Stromal cell of bone marrow (primary cell): Measurements from ENCODE around the gene ITSN1.
"Not testable (repeated sequence)": the region's sequence is repeated elsewhere in the genome, so short reads cannot be mapped to it uniquely, and the experiment has no call there.

Source experiments
- DNase-seq: peaks from one replicate; pipeline ENCODE4 v3.0.0-alpha.2; 2012; ENCODE audit warnings: low read depth

The ITSN1 gene

GRCh38 chr21:33651965-33652680, 9.8 kb downstream of the ITSN1 start:
- no peak for DNase-seq

DNA sequence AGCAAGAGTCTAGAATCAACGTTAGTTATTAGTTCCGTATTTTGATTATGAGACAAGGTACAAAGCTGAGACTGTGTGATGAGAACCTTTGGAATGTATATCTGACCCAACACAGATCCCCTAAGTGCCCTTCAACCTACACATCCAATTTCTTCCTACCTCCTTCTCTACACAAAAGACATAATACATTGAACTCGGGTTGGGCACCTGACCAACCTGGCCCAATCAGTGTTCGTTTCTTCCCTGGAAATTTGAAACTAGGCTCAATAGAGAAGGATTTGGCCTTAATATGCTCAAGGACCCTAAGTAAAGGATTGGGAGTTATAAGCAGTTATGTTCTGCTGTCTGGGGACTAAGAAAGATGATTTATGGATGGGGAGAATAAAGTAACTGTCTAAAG, 12.1 kb downstream of the ITSN1 start:
- no peak for DNase-seq

DNA sequence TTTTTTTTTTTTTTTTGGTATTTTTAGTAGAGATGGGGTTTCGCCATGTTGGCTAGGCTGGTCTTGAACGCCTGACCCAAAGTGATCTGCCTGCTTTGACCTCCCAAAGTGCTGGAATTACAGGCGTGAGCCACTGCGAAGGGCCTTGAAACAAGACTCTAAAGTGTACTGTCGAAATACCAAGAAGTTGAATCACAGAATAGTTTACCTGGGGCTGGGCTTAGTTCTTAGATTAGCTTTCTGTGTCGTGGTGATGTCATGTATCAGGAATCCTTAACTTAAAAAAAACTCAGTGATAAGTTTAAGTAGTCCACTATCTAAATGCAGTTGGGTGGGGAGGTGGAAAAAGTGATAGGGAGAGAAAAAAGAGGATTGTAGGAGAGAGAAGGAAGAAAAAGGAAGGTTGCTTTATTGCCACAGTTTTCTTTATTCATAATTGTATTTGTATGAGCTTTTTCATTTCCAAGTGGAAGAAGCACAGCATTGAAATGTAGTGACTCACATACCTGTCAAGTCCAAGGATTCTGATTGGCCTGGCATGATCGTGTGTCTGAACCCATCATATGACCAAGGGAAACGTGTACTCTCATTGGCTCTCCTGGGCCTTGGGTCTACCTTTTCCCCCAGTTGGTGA, 13.4 kb downstream of the ITSN1 start:
- no peak for DNase-seq

DNA sequence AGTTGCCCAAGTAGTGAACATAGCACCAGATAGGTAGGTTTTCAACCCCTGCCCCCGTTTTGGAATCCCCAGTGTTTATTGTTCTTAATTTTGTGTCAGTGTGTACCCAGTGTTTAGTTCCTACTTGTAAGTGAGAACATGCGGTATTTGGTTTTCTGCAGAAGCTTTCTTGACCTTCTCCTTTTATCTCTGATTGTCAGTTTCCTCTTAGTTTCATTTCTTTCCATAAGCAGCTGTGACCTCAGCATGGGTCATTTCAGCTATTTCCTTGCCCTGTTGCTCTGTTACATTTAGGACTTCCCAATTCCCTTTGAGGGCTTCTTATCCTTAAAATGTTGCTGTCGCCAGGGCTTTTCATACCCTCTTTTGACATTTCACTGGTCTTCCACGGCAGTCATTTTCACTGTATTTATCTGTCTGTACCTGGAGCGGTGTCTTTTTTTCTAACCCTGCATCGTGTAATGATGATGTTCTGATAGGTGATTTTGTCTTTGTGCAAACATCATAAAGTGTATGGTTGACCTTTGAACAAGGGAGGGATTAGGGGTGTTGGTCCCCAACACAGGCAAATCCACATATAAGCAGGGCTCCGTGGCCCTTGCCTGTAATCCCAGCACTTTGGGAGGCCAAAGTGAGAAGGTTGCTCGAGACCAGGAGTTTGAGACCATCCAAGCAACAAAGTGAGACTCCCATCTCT, 15.0 kb downstream of the ITSN1 start:
- no peak for DNase-seq

GRCh38 chr21:33658919-33659567, 16.7 kb downstream of the ITSN1 start:
- no peak for DNase-seq

GRCh38 chr21:33659568-33659949, 17.3 kb downstream of the ITSN1 start:
- no peak for DNase-seq

GRCh38 chr21:33660406-33660805, 18.1 kb downstream of the ITSN1 start:
- DNase-seq, result no peak

- no peak for DNase-seq
Measured at GRCh38 chr21:33661146-33661545, 18.8 kb downstream of the ITSN1 start.

DNA sequence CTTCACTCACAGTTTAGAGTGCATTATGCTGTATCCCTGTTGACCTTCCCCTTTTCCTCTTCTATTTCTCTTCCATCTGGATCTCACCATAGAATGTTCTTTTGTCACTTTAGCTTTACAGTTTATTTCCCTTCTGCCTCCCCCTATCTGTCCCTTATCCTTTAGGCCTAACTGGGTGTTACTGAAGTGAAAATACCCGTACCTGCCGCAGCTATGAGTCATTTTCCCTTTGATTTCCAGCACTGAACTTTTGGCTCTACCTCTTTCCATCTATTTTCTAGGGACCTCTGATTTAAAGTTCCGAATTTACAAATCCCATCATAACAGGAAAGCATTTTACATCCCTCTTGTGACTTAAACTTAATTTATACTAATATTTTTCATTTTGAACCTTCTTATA, 19.7 kb downstream of the ITSN1 start:
- no peak for DNase-seq

GRCh38 chr21:33663241-33663640, 20.9 kb downstream of the ITSN1 start:
- DNase-seq, result no peak

DNA sequence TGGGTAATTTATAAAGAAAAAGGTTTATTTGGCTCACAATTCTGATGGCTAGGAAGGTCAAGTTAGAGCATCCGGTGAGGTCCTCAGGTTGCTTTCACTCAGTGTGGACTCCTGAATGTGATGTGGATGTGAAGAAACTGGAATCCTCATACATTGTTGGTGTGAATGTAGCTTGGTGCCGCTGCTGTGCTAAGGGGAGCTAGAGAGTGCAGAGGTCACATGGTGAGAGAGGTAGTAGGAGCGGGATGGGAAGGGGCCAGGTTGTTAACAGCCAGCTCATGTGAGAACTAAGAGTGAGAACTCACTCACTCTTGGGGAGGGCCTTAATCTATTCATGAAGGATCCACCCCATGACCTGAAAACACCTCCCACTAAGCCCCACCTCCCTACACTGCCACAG, 21.8 kb downstream of the ITSN1 start:
- DNase-seq, result no peak

GRCh38 chr21:33666153-33666552, 23.9 kb downstream of the ITSN1 start:
- no peak for DNase-seq

GRCh38 chr21:33667636-33668035, 25.3 kb downstream of the ITSN1 start:
- no peak for DNase-seq

GRCh38 chr21:33668180-33668579, 25.9 kb downstream of the ITSN1 start:
- no peak for DNase-seq

DNA sequence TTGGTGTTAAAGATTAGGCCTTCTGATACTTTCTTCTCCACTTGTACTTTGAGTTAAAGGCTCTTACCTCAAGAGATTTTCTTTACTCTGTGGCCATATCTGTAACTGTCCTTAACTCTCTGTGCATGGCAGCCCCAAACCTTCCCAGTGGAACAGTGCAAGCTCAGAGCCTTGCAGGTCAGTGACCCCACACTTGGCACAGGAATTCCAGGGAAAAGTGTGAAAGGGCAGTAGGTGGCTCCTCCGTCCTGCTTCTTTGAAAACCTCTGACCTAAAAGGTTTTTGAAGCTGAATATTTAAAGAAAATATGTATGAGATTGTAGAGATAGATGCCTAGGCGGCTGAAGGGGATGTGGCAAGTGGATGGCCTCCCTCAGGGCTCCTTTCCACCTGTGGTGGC, 26.3 kb downstream of the ITSN1 start:
- no peak for DNase-seq

DNA sequence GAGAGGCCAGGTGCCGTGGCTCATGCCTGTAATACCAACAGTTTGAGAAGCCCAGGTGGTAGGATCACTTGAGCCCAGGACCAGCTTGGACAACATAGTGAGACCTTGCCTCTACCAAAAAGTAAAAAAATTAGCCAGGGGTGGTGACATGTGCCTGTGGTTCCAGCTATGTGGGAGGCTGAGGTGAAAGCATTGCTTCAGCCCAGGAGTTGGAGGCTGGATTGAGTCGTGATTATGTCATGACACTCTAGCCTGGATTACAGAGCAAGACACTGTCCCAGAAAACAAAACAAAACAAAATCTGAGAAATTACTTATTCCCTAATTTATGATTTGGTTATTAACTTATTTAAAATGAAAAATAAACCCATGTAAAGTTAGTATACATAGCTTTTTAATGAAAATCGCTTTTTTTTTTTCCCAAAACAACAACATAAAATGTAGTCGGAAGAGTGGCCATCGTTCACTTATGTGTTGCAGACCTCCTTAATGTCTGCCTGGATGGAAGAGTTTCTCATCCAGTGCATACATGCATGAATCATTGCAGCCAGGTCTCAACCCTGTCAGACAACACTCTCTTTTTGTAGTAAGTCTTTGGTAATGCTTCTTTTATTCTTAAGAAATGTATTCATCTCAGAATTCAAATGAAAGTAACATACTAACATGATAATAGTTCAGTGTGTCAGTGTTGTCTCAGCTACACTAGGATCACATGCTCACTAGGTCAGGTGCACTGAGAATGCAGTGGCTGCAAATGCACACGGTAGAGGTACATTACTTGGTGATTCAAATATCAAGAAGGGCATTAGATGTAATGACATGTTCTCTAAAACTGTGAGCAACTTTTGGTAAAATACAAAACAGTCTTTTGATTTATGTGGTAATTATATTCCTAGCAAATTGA, 28.0 kb downstream of the ITSN1 start:
- no peak for DNase-seq

DNA sequence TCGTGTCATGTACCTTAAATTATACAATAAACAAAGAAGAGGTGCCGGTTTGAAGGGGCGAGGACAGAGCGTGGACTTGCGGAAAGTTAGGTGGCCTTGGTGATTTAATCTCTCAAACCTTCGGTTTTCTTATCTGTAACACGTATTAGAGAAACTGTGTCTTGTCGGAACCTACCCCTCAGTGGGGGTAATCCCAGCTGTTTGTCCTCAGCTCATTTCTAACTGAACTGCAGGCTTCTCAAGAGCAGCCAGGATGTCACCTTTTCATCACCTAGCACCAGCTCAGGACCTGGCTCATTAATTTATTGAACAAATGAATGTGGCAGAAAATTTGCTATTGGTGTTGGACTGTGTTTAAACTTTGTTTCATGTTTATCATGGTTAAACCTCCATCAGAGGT, 31.2 kb downstream of the ITSN1 start:
- DNase-seq, result no peak

GRCh38 chr21:33674226-33674625, 31.9 kb downstream of the ITSN1 start:
- no peak for DNase-seq

- DNase-seq, result not testable (repeated sequence)
Measured at GRCh38 chr21:33676666-33677065, 34.4 kb downstream of the ITSN1 start.

- no peak for DNase-seq
Measured at GRCh38 chr21:33677450-33677849, 35.1 kb downstream of the ITSN1 start.

DNA sequence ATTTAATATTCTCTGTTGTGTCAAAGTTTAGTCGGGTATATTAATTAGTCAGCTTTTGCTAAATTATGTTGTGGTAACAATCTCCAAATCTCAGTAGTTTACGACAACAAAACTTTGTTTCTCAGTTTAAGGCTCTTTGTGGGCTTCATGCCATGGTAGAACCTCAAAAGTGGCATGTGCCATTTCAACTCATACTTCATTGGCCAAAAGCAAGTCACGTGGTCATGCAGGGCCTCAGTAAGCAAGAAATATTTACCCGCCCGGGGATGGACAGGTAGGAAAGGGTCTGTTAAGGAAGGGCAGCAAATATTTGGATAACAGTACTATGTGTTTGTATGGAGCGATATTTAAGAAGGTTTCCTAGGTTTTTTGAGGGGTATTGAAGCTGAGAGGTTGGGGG, 38.6 kb downstream of the ITSN1 start:
- DNase-seq, result no peak
